DOHH2 (cell line): ENCODE results near the gene CFAP53.
A peak's percentile ranks its signal among the peaks of the same experiment; 100 is the strongest.

Experiments
- H3F3A ChIP-seq: fragments of 200-600 bp; sonication (generic), shearing (Covaris generic); 2 replicates; pipeline ENCODE4 v1.6.0; 2016; ENCODE audit warnings: antibody characterized with exemption, mild to moderate bottlenecking; ENCODE audit not compliant: control insufficient read depth, insufficient read depth
- H3K27ac ChIP-seq: fragments of 200-600 bp; sonication (generic); 2 replicates; pipeline ENCODE4 v1.5.1; 2014; ENCODE audit warnings: low read depth, mild to moderate bottlenecking, low read length, moderate library complexity
- H3K27me3 ChIP-seq: fragments of 200-600 bp; sonication (generic); 2 replicates; pipeline ENCODE4 v1.6.1; 2014; ENCODE audit warnings: mild to moderate bottlenecking, low read length, mixed read lengths; ENCODE audit not compliant: control insufficient read depth
- H3K36me3 ChIP-seq: fragments of 200-600 bp; sonication (generic); 2 replicates; pipeline ENCODE4 v1.6.1; 2014; ENCODE audit warnings: mild to moderate bottlenecking, low read length, moderate library complexity, mixed read lengths; ENCODE audit not compliant: control insufficient read depth
- H3K4me1 ChIP-seq: fragments of 200-600 bp; sonication (generic); 2 replicates; pipeline ENCODE4 v1.6.1; 2014; ENCODE audit warnings: mild to moderate bottlenecking, low read length, mixed read lengths; ENCODE audit not compliant: control insufficient read depth
- H3K4me2 ChIP-seq: fragments of 200-600 bp; sonication (generic); 2 replicates; pipeline ENCODE4 v1.6.0; 2014; ENCODE audit warnings: mild to moderate bottlenecking, low read length, moderate library complexity
- H3K4me3 ChIP-seq: fragments of 200-600 bp; sonication (generic); 2 replicates; pipeline ENCODE4 v1.5.1; 2014; ENCODE audit warnings: mild to moderate bottlenecking, low read length, mixed read lengths
- H3K79me2 ChIP-seq: fragments of 200-600 bp; sonication (generic); 2 replicates; pipeline ENCODE4 v1.6.1; 2014; ENCODE audit warnings: mild to moderate bottlenecking, low read length, mixed read lengths; ENCODE audit not compliant: control insufficient read depth
- H3K9me2 ChIP-seq: fragments of 200-600 bp; sonication (generic); replicated peaks from 2 replicates; pipeline ENCODE4 v1.6.1; 2014; ENCODE audit warnings: mild to moderate bottlenecking, low read length, mixed read lengths; ENCODE audit not compliant: control insufficient read depth
- H3K9me3 ChIP-seq: fragments of 200-600 bp; sonication (generic); 2 replicates; pipeline ENCODE4 v1.6.1; 2014; ENCODE audit warnings: antibody characterized with exemption, low read length, mixed read lengths; ENCODE audit not compliant: control insufficient read depth, insufficient read depth
- H4K20me1 ChIP-seq: fragments of 200-600 bp; sonication (generic); 2 replicates; pipeline ENCODE4 v1.6.0; 2014; ENCODE audit warnings: low read depth, mild to moderate bottlenecking, antibody characterized with exemption, low read length, moderate library complexity; ENCODE audit not compliant: control insufficient read depth, insufficient read depth
- EZH2phosphoT487 ChIP-seq: fragments of 200-600 bp; sonication (generic); IDR thresholded peaks from 2 replicates; pipeline ENCODE4 v1.6.1; 2017; ENCODE audit warnings: borderline replicate concordance, mild to moderate bottlenecking, antibody characterized with exemption, low read length, moderate library complexity, mixed read lengths
- TF ChIP-seq, protein P1 (sequence below): fragments of 200-600 bp; sonication (generic); IDR thresholded peaks from one replicate; pipeline ENCODE4 v1.5.1; 2014; ENCODE audit warnings: antibody characterized with exemption, mild to moderate bottlenecking, low read depth, low read length; ENCODE audit not compliant: poor library complexity, severe bottlenecking

The CFAP53 gene, protein sequence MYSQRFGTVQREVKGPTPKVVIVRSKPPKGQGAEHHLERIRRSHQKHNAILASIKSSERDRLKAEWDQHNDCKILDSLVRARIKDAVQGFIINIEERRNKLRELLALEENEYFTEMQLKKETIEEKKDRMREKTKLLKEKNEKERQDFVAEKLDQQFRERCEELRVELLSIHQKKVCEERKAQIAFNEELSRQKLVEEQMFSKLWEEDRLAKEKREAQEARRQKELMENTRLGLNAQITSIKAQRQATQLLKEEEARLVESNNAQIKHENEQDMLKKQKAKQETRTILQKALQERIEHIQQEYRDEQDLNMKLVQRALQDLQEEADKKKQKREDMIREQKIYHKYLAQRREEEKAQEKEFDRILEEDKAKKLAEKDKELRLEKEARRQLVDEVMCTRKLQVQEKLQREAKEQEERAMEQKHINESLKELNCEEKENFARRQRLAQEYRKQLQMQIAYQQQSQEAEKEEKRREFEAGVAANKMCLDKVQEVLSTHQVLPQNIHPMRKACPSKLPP

DNA sequence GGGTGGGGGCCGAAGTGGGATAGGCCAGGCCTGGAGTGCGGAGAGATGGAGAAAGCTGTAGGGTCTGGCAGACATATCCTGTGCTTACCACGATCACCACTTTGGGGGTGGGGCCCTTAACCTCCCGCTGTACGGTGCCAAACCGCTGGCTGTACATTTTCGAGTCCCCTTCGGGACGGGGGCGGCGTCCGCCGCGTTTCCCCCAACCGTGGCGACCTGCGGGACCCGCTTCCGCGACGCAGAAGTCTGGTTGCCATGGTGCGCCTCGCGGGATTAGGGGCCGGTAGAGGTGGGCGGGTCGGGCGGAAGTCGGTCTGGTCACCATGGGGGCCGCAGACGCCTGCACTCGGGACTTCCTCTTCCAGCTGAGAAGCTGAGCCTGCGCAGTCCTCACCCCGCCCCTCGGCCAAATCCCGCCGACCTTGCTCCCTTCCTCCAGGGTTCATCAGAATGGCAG, at the start of gene CFAP53:
CFAP53 (minus strand) TSS at position 248 of the 457 bp plus-strand sequence; CDS start at position 157, 91 bp downstream.
- H3K4me2 ChIP-seq: peak within 1 kb of the TSS; percentile 81

DNA sequence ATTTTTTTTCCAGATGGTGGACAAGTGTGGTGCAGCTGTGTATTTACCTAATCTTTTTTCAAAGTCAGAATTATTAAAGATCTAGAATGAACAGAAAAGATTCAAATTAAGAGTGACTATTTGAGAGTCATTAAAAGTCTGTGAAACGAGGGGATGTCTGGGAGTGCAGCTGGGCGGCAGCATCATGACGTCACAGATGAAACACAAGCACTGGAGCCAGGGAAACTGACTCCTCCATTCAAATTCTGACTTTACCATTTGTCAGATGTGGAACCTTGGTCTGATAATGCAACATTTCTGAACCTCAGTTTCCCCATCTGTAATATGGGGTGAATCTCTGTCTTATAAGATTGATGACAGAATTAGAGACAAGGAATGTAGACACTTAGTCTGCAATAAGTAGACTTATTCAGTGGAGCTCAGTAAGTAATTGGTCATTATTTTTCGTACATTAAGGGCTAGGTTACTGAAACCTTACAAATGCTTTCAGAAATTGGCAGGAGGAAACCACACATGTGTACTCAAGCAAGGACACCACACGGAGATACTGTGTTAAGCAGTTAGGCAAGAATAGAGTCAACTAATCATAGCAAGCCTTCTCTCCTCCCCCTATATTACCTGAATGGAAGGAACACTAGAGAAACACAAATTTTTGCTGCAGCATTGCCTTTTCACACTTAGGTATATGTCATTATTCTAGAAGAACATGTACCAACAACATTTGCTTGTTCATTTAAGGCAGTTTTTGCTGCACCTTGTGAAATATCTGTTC, 49.0 kb upstream of the CFAP53 start:
- Histone ChIP-seq H3K4me3 (peak overlapping the region; percentile 50), H3K27me3 (no peaks in the 10 kb centered on the region), H3K4me1 (peaks cover 63% of the 10 kb centered on the region), H4K20me1 (no peaks in the 10 kb centered on the region), H3K27ac (peak overlapping the region; percentile 55), H3K9me3 (no peaks in the 10 kb centered on the region), H3F3A (peaks cover 14% of the 10 kb centered on the region), H3K9me2 (no peaks in the 10 kb centered on the region), H3K79me2 (no peaks in the 10 kb centered on the region), H3K4me2 (peak overlapping the region; percentile 68), H3K36me3 (no peaks in the 10 kb centered on the region)
- TF ChIP-seq EZH2phosphoT487: no peak
- TF ChIP-seq, protein P1, sequence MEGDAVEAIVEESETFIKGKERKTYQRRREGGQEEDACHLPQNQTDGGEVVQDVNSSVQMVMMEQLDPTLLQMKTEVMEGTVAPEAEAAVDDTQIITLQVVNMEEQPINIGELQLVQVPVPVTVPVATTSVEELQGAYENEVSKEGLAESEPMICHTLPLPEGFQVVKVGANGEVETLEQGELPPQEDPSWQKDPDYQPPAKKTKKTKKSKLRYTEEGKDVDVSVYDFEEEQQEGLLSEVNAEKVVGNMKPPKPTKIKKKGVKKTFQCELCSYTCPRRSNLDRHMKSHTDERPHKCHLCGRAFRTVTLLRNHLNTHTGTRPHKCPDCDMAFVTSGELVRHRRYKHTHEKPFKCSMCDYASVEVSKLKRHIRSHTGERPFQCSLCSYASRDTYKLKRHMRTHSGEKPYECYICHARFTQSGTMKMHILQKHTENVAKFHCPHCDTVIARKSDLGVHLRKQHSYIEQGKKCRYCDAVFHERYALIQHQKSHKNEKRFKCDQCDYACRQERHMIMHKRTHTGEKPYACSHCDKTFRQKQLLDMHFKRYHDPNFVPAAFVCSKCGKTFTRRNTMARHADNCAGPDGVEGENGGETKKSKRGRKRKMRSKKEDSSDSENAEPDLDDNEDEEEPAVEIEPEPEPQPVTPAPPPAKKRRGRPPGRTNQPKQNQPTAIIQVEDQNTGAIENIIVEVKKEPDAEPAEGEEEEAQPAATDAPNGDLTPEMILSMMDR: no peak

More for the DNA sequence above, at the start of gene CFAP53:
- TF ChIP-seq, protein P1: no peak
- TF ChIP-seq EZH2phosphoT487: no peak
- no peaks in the 10 kb centered on the region for H4K20me1 ChIP-seq
- peaks cover 9% of the 10 kb centered on the region; the same call in 1 of the 2 replicates for H3K27me3 ChIP-seq
- peaks cover 32% of the 10 kb centered on the region for H3K36me3 ChIP-seq
- H3K9me2 ChIP-seq: no peaks in the 10 kb centered on the region
- no peaks in the 10 kb centered on the region for H3K79me2 ChIP-seq
- H3K27ac ChIP-seq: no peak within 1 kb of the TSS
- H3K4me1 ChIP-seq: peaks cover 30% of the 10 kb centered on the region
- peaks cover 13% of the 10 kb centered on the region for H3F3A ChIP-seq
- peak within 1 kb of the TSS; percentile 76 for H3K4me3 ChIP-seq
- H3K9me3 ChIP-seq: no peaks in the 10 kb centered on the region

DNA sequence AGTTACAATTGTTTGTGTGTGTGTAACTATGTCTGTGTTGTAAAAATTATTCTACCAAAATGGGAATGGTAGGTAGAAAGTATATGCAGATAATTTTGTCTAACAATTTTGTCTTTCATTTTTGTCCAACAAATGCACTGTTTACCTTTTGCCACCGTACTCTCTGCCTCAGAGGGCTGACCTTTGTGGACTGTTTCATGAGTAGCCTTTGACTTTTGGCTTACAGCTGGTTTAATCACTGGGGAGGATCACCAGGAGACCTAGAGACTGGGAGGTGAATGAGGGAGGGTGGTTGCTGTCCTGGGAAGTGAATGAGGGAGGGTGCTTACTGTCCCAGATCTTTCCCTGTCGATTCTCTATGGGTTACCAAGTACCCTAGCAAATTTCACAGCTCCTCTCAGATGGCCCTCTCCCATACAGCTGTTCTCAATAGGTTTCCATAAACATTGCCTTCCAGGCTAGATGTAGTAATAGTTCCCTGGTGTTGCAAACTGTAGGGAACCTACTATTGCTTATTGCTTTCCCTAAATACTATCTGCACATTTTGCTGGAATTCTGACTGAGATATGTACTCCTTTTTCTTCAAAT, 47.7 kb upstream of the CFAP53 start:
- no peak for TF ChIP-seq EZH2phosphoT487
- TF ChIP-seq, protein P1: no peak
- H3K4me2 ChIP-seq: peak overlapping the region; percentile 68
- H4K20me1 ChIP-seq: no peaks in the 10 kb centered on the region
- H3K9me3 ChIP-seq: no peaks in the 10 kb centered on the region
- H3K36me3 ChIP-seq: no peaks in the 10 kb centered on the region
- H3K4me3 ChIP-seq: no peak overlapping the region
- H3F3A ChIP-seq: peaks cover 14% of the 10 kb centered on the region
- no peak overlapping the region for H3K27ac ChIP-seq
- no peaks in the 10 kb centered on the region for H3K9me2 ChIP-seq
- peaks cover 56% of the 10 kb centered on the region for H3K4me1 ChIP-seq
- H3K79me2 ChIP-seq: no peaks in the 10 kb centered on the region
- H3K27me3 ChIP-seq: no peaks in the 10 kb centered on the region
